WERI-Rb-1 (cell line): Measurements from ENCODE around the gene PLXNB3.
A peak's percentile ranks its signal among the peaks of the same experiment; 100 is the strongest.
"Not testable (repeated sequence)": the region's sequence is repeated elsewhere in the genome, so short reads cannot be mapped to it uniquely, and the experiment has no call there.

Source experiments
- DNase-seq: peaks from one replicate; pipeline ENCODE4 v3.0.0-alpha.2; 2020
- H3K27ac ChIP-seq: fragments of 250-450 bp; sonication (Bioruptor Pico); 2 replicates; pipeline ENCODE4 v1.5.1; 2020; ENCODE audit warnings: mild to moderate bottlenecking, moderate library complexity
- H3K27me3 ChIP-seq: fragments of 250-450 bp; sonication (Bioruptor Pico); 2 replicates; pipeline ENCODE4 v1.5.1; 2021; ENCODE audit warnings: mild to moderate bottlenecking, low read depth, moderate library complexity; ENCODE audit not compliant: insufficient read depth, severe bottlenecking
- H3K36me3 ChIP-seq: fragments of 250-450 bp; sonication (Bioruptor Pico); 2 replicates; pipeline ENCODE4 v1.5.1; 2020; ENCODE audit warnings: mild to moderate bottlenecking, moderate library complexity
- H3K4me3 ChIP-seq: 2 replicates; pipeline ENCODE4 v1.5.1; 2011; ENCODE audit warnings: low read depth, mild to moderate bottlenecking, control low read depth, low read length
- H3K9me3 ChIP-seq: fragments of 250-450 bp; sonication (Bioruptor Pico); 2 replicates; pipeline ENCODE4 v1.5.1; 2021; ENCODE audit warnings: mild to moderate bottlenecking, moderate library complexity; ENCODE audit not compliant: severe bottlenecking
- TF ChIP-seq, protein P1 (sequence below): IDR thresholded peaks from 2 replicates; pipeline ENCODE4 v1.5.1; 2011; ENCODE audit warnings: low read depth, mild to moderate bottlenecking, control low read depth, inconsistent platforms, low read length

Gene PLXNB3

DNA sequence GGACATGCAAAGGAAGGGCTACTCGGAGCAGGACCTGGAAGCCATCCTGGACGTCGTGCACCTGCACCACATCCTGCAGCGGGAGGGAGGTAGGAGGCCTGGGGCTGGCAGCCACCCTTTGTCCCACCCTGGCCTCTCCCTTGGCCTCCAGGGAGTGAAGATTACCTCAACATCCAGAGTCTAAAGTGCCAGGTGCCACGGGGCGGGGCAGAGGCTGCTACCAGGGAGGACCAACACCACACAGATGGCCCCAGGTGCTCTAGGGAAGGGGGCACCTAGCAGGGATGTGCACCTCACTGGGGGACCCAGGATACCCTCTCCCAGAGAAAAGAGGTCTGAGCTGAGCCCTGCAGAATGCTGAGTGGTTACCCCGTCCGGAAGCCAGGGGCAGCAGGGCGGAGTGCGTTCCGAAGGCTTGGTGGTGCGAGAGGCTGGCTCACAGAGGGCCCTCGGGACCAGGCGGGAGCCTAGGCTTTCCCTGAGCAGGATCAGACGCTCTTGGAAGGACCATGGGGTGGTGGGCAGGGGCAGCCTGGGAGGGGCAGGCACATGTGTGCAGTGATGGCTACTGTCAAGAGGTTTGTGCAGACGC, 23.3 kb upstream of the PLXNB3 start:
- Histone ChIP-seq H3K4me3 (no peak overlapping the region), H3K27me3 (peaks cover 5% of the 10 kb centered on the region), H3K36me3 (peaks cover 10% of the 10 kb centered on the region), H3K9me3 (no peaks in the 10 kb centered on the region), H3K27ac (no peak overlapping the region)
- TF ChIP-seq, protein P1, sequence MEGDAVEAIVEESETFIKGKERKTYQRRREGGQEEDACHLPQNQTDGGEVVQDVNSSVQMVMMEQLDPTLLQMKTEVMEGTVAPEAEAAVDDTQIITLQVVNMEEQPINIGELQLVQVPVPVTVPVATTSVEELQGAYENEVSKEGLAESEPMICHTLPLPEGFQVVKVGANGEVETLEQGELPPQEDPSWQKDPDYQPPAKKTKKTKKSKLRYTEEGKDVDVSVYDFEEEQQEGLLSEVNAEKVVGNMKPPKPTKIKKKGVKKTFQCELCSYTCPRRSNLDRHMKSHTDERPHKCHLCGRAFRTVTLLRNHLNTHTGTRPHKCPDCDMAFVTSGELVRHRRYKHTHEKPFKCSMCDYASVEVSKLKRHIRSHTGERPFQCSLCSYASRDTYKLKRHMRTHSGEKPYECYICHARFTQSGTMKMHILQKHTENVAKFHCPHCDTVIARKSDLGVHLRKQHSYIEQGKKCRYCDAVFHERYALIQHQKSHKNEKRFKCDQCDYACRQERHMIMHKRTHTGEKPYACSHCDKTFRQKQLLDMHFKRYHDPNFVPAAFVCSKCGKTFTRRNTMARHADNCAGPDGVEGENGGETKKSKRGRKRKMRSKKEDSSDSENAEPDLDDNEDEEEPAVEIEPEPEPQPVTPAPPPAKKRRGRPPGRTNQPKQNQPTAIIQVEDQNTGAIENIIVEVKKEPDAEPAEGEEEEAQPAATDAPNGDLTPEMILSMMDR: no peak
- DNase-seq: no peak

DNA sequence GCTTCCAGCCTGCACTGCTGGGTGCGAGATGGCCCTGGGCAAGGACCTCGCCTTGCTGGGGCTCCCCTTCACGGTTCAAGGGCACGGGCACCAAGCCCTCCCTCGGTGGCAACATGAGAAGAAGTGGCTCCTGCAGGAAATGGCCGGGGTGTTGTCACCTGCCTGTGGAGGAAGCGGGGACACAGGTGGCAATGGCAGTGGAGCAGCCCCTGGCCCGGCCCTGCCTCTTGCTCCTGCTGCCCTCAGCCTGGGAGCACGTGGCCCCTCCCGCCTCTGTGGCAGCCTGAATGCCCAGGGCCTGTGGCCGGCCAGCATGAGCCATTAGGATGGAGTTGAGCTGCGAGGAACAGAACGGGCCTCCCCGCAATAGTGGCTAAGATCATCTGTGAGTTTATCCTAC, 22.6 kb upstream of the PLXNB3 start:
- Histone ChIP-seq H3K36me3 (peaks cover 10% of the 10 kb centered on the region), H3K27me3 (peaks cover 5% of the 10 kb centered on the region), H3K4me3 (no peak overlapping the region), H3K27ac (no peak overlapping the region), H3K9me3 (no peaks in the 10 kb centered on the region)
- TF ChIP-seq, protein P1: no peak
- no peak for DNase-seq

DNA sequence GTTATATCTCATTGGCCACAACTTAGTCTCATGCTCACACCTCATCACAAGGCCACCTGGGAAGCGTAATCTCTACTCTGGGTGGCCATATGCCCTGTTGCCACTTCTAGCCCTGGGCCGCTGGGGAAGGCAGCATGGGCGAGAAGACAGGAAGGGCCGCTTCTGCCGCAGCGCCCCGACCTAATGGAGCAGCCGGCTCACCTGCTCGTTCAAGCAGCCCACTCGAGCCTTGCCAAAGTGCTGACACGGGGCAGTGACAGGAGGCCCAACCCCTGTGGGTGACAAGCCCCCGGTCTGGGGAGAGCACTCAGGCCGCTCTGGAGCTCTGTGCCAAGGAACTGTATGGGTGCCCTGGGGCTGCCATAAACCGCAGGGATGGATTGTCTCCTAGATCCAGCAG, 21.9 kb upstream of the PLXNB3 start:
- H3K9me3 ChIP-seq, H3K27ac ChIP-seq, H3K4me3 ChIP-seq, DNase-seq, H3K27me3 ChIP-seq, H3K36me3 ChIP-seq: not testable (repeated sequence)

DNA sequence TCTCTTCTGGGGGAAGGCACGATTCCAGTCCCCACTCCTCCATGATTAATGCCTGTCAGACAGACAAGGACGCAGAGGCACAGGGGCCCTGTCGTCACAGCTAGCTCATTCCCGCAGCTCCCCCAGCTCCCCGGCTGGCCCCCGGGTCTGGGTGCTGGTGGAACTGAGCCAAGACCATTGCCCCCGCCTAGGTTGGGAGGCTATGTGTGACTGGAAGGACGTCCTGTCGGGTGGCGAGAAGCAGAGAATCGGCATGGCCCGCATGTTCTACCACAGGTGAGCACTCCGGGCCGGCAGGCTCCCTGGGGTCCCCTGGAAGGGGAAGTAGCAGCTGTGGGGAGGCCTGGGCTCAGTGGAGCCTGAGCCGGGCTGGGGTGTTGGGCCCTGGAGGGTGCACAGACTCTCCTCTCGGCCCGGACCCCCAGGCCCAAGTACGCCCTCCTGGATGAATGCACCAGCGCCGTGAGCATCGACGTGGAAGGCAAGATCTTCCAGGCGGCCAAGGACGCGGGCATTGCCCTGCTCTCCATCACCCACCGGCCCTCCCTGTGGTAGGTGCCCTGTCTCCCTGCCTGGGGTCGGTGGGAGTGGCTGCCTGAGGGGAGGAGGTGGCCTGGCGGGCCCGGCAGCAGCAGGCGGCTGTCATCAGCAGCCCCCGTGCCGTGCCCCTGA, 21.1 kb upstream of the PLXNB3 start:
- H3K9me3 ChIP-seq, H3K27ac ChIP-seq, H3K4me3 ChIP-seq, H3K27me3 ChIP-seq, DNase-seq, H3K36me3 ChIP-seq: not testable (repeated sequence)

DNA sequence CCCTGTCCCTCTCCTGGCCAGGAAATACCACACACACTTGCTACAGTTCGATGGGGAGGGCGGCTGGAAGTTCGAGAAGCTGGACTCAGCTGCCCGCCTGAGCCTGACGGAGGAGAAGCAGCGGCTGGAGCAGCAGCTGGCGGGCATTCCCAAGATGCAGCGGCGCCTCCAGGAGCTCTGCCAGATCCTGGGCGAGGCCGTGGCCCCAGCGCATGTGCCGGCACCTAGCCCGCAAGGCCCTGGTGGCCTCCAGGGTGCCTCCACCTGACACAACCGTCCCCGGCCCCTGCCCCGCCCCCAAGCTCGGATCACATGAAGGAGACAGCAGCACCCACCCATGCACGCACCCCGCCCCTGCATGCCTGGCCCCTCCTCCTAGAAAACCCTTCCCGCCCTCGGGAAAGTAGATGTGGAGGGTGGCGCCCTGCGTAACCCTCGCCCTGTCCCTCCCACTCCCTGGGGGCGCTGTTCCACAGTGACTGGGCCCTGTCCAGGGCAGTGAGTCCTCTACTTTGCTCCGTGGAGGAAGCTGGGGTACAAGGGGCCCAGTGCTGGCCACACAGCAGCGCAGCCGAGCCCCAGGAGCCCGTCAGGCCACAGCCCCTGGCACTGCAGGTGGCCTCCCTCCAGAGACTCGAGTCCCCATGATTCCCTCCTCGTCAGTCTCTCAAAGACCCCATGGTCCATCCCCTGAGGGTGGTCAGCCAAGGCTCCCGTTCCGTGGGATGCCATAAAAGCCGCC, 20.4 kb upstream of the PLXNB3 start:
- H3K9me3 ChIP-seq, H3K36me3 ChIP-seq, H3K27me3 ChIP-seq, H3K4me3 ChIP-seq: not testable (repeated sequence)
- H3K27ac ChIP-seq: peak overlapping the region; percentile 24; the same call in 1 of the 2 replicates
- TF ChIP-seq, protein P1: peak; percentile 13; the same call in 1 of the 2 replicates
- DNase-seq: peak; percentile 84

DNA sequence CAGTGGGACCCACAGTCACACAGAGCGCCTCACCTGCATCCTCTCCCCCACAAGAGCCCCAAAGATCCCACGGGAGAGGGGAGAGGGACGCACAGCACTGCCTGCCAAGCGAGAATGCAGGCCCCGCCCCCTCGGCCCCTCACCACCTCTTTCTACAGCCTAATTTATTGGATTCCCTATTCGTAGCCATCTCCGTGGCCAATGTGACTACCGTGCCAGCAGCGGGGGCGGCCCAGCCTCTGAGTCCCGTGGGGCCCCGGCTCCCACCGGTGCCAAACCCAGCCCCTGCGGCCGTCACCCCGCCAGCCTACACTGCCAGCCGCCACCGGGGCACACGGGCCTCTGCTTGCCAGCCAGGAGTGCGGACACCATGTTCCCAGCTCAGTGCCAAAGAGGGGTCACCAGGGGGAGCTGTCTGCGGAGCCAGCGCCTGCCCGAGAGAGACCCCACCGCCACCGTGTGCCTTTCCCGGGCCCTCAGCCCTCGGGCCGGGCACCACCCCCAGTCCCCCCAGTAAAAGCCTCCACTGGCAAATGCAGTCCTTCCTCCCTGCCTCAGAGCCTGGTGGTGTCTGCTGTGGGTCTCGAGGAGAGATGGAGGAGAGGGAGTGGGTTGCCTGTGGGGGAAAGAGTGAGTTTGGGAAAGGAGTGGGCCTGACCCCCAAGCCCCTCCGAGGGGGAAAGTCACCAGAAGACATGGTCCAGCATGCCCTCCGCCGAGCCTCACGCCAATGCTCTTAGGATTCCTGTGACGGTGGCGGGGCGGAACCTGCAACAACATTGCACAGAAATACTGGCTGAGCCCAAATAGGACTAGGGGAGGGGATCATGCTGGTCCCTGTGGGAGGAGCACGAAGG, 19.6 kb upstream of the PLXNB3 start:
- TF ChIP-seq, protein P1: peak; percentile 73
- Histone ChIP-seq H3K4me3 (no peak overlapping the region), H3K27ac (peak overlapping the region; percentile 24; the same call in 1 of the 2 replicates), H3K9me3 (no peaks in the 10 kb centered on the region), H3K36me3 (0 out of 2 replicates have a peak, but pooled peaks cover 1% of the 10 kb centered on the region), H3K27me3 (peaks cover 2% of the 10 kb centered on the region)
- DNase-seq: peak; percentile 59

DNA sequence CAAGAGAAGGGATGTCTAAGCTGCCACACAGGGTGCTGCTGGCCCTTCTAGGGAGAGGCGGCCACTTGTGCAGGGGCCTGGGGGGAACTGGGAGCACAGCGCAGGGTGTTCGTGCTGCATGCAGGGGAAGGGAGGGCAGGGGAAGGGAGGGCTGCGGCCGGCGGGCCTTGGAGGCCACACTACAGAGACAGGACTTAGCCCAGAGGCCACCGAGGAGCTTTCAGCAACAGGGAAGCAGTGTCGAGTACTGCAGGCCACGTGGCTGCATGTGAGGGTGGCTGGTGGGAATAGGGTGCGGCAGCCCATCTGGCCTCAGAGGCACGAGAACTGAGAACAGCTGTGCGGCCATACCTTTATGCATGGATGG, 19.0 kb upstream of the PLXNB3 start:
- H3K36me3 ChIP-seq, H3K27me3 ChIP-seq, H3K27ac ChIP-seq, H3K9me3 ChIP-seq, H3K4me3 ChIP-seq: not testable (repeated sequence)
- DNase-seq: peak; percentile 58
